Liver (tissue), 9 donors: ENCODE measurements around the gene SEC23IP. TPM values are rescaled to one million over a fixed set of nuclear protein-coding genes. Genes with fewer than 3 reads are reported as not detected.

Experiments
- DNase-seq: peaks from one replicate; pipeline ENCODE4 v3.0.0-alpha.2; 2017; ENCODE audit warnings: low spot score
- H3K27ac ChIP-seq, 2 donors: one replicate each; pipeline ENCODE4 v1.7.0; 2013; ENCODE audit warnings: inconsistent platforms in 2 of 2, low read length in 2 of 2, control low read depth in 1 of 2, low read depth in 1 of 2, mild to moderate bottlenecking in 1 of 2
- H3K27me3 ChIP-seq, 4 donors: one replicate each; pipeline versions ENCODE4 v1.6.1 to v1.7.0; 2013; ENCODE audit warnings: low read length in 3 of 4, inconsistent platforms in 1 of 4, mild to moderate bottlenecking in 1 of 4, moderate library complexity in 1 of 4; ENCODE audit not compliant: control insufficient read depth in 4 of 4, insufficient read depth in 4 of 4
- H3K36me3 ChIP-seq, 4 donors: one replicate each; pipeline versions ENCODE4 v1.6.1 to v1.7.0; 2013; ENCODE audit warnings: low read length in 3 of 4, mild to moderate bottlenecking in 3 of 4, low read depth in 1 of 4, moderate library complexity in 1 of 4; ENCODE audit not compliant: control insufficient read depth in 4 of 4, insufficient read depth in 3 of 4
- H3K4me1 ChIP-seq, 4 donors: one replicate each; pipeline versions ENCODE4 v1.6.1 to v1.7.0; 2013; ENCODE audit warnings: low read length in 3 of 4, mild to moderate bottlenecking in 3 of 4, moderate library complexity in 1 of 4; ENCODE audit not compliant: control insufficient read depth in 4 of 4, insufficient read depth in 4 of 4
- H3K4me3 ChIP-seq, 3 donors: one replicate each; pipeline versions ENCODE4 v1.6.1 to v1.7.0; 2013; ENCODE audit warnings: low read length in 3 of 3, control low read depth in 1 of 3, low read depth in 1 of 3, mild to moderate bottlenecking in 1 of 3
- H3K9ac ChIP-seq, 2 donors: one replicate each; pipeline ENCODE4 v1.7.0; 2013; ENCODE audit warnings: low read length in 2 of 2, mild to moderate bottlenecking in 2 of 2, moderate library complexity in 2 of 2, control low read depth in 1 of 2, low read depth in 1 of 2
- H3K9me3 ChIP-seq, 4 donors: one replicate each; pipeline versions ENCODE4 v1.6.1 to v1.7.0; 2013; ENCODE audit warnings: low read length in 3 of 4; ENCODE audit not compliant: control insufficient read depth in 4 of 4
- ATF3 ChIP-seq: IDR thresholded peaks from 2 replicates; pipeline ENCODE4 v1.6.1; 2016; ENCODE audit warnings: antibody characterized with exemption
- CTCF ChIP-seq: fragments of 150-350 bp; IDR thresholded peaks from 2 replicates; pipeline ENCODE4 v1.5.1; 2017; ENCODE audit warnings: improper control_type of control experiment, low read depth, low read length; ENCODE audit not compliant: missing input control
- EGR1 ChIP-seq, 2 donors: IDR thresholded peaks; 2 replicates each; pipeline ENCODE4 v1.6.1; 2016 to 2018; ENCODE audit warnings: antibody characterized with exemption in 2 of 2, low read depth in 2 of 2
- FOXA1 ChIP-seq: IDR thresholded peaks from 2 replicates; pipeline ENCODE4 v1.6.1; 2016; ENCODE audit warnings: antibody characterized with exemption
- FOXA2 ChIP-seq: IDR thresholded peaks from 2 replicates; pipeline ENCODE4 v1.6.1; 2016; ENCODE audit warnings: antibody characterized with exemption
- GABPA ChIP-seq, 2 donors: IDR thresholded peaks in 1 of 2; conservative IDR thresholded peaks in 1 of 2; 2 replicates each; pipeline ENCODE4 v1.6.1; 2016; ENCODE audit warnings: antibody characterized with exemption in 2 of 2, mild to moderate bottlenecking in 1 of 2, moderate library complexity in 1 of 2
- HNF4A ChIP-seq, 2 donors: conservative IDR thresholded peaks; 2 replicates each; pipeline ENCODE4 v1.6.1; 2016; ENCODE audit warnings: antibody characterized with exemption in 2 of 2, mild to moderate bottlenecking in 2 of 2
- HNF4G ChIP-seq: IDR thresholded peaks from 2 replicates; pipeline ENCODE4 v1.6.1; 2016; ENCODE audit warnings: antibody characterized with exemption
- JUND ChIP-seq, 2 donors: IDR thresholded peaks; 2 replicates each; pipeline ENCODE4 v1.6.1; 2016; ENCODE audit warnings: antibody characterized with exemption in 2 of 2
- MAX ChIP-seq: IDR thresholded peaks from 2 replicates; pipeline ENCODE4 v1.6.1; 2016; ENCODE audit warnings: antibody characterized with exemption
- RAD21 ChIP-seq, 2 donors: IDR thresholded peaks; 2 replicates each; pipeline ENCODE4 v1.6.1; 2016; ENCODE audit warnings: antibody characterized with exemption in 2 of 2, mild to moderate bottlenecking in 2 of 2
- RXRA ChIP-seq, 2 donors: IDR thresholded peaks; 2 replicates each; pipeline ENCODE4 v1.6.1; 2017 to 2018; ENCODE audit warnings: antibody characterized with exemption in 2 of 2, mild to moderate bottlenecking in 1 of 2
- SP1 ChIP-seq: IDR thresholded peaks from 2 replicates; pipeline ENCODE4 v1.6.1; 2018; ENCODE audit warnings: antibody characterized with exemption, mild to moderate bottlenecking
- YY1 ChIP-seq: IDR thresholded peaks from 2 replicates; pipeline ENCODE4 v1.6.1; 2016; ENCODE audit warnings: antibody characterized with exemption, mild to moderate bottlenecking
- WGBS: extraction: QIAGEN DNeasy Blood & Tissue Kit; methylation state at CpG from one replicate; pipeline ENCODE4 v1.1.7; 2013; 5-methylcytosine and 5-hydroxymethylcytosine counted together
- polyA plus RNA-seq, 2 donors: library from polyadenylated mRNA; stranded (reverse) in 1 of 2; unstranded in 1 of 2; fragments of 200-250 nt in 1 of 2; fragments of >200 nt in 1 of 2; fragmentation: Nextera tagmentation in 1 of 2; extraction: Ambion mirVana in 1 of 2; gene quantifications; one replicate each; pipeline versions ENCODE4 v1.2.1 to v1.2.3, GENCODE V29; 2013 to 2015
- total RNA-seq, 2 donors: library from RNA; depleted of rRNA; stranded (reverse); fragments of >200 nt; gene quantifications; one replicate each; pipeline ENCODE4 v1.2.3, GENCODE V29; 2014
- TF ChIP-seq, protein P1 (sequence below): IDR thresholded peaks from 2 replicates; pipeline ENCODE4 v1.6.1; 2016; ENCODE audit warnings: antibody characterized with exemption
- donor health status: healthy.
- donor health status: healthy.
- donor health status: healthy.
- donor health status: healthy.
- donor health status: healthy.

SEC23IP gene
- total and polyA plus RNA-seq, 4 donors: 10.1 to 16.0 (median 12.6) TPM

- Histone ChIP-seq H3K27me3 (peaks cover 0 to 3% (median 1%) of the 10 kb centered on the region in 4 donors), H3K9ac (no peak overlapping the region), H3K36me3 (no peaks in the 10 kb centered on the region), H3K4me1 (no peaks in the 10 kb centered on the region), H3K27ac (no peak overlapping the region), H3K4me3 (no peak overlapping the region), H3K9me3 (no peaks in the 10 kb centered on the region)
- no peak for DNase-seq
- TF ChIP-seq RXRA (IDR thresholded peaks at IDR 0.05): no peak
- 86% methylated on average over 1 of the region's 1 CpG for WGBS
Observed at GRCh38 chr10:119988333-119988732, 95.8 kb downstream of the SEC23IP start.

DNA sequence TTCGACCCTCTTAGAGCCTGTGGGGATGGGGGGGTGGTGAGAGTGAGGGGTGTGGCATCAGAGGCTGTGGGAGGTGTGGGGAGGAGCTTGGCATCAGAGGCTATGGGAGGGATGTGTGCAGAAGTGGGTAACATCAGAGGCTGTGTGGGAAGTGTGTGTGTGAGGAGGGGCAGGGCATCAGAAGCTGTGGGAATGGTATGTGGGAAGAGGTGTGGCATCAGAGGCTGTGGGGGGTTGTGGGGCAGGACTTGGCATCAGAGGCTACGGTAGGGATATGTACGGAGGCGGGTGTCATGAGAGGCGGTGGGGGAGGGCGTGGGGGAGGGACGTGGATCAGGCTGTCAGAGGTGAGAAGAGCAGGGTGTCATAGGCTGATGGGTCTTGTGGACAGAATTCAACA is 97.4 kb downstream of the SEC23IP start:
- TF ChIP-seq GABPA (IDR thresholded peaks at IDR 0.05 in 1 of 2, conservative IDR thresholded peaks at IDR 0.05 in 1 of 2) (no peak), YY1 (no peak), FOXA2 (no peak), JUND (IDR thresholded peaks at IDR 0.05) (no peak), SP1 (no peak), RXRA (IDR thresholded peaks at IDR 0.05) (no peak), MAX (no peak), HNF4G (no peak)
- TF ChIP-seq, protein P1, sequence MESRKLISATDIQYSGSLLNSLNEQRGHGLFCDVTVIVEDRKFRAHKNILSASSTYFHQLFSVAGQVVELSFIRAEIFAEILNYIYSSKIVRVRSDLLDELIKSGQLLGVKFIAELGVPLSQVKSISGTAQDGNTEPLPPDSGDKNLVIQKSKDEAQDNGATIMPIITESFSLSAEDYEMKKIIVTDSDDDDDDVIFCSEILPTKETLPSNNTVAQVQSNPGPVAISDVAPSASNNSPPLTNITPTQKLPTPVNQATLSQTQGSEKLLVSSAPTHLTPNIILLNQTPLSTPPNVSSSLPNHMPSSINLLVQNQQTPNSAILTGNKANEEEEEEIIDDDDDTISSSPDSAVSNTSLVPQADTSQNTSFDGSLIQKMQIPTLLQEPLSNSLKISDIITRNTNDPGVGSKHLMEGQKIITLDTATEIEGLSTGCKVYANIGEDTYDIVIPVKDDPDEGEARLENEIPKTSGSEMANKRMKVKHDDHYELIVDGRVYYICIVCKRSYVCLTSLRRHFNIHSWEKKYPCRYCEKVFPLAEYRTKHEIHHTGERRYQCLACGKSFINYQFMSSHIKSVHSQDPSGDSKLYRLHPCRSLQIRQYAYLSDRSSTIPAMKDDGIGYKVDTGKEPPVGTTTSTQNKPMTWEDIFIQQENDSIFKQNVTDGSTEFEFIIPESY: no peak
- no peak overlapping the region for H3K4me3 ChIP-seq
- H3K27ac ChIP-seq: no peak overlapping the region
- no peak for DNase-seq
- WGBS: 72% methylated on average over 7 of the region's 7 CpGs
- peaks cover 0 to 3% (median 1%) of the 10 kb centered on the region in 4 donors for H3K27me3 ChIP-seq
- no peak overlapping the region for H3K9ac ChIP-seq
- H3K36me3 ChIP-seq: no peaks in the 10 kb centered on the region
- H3K4me1 ChIP-seq: no peaks in the 10 kb centered on the region
- no peaks in the 10 kb centered on the region for H3K9me3 ChIP-seq

DNA sequence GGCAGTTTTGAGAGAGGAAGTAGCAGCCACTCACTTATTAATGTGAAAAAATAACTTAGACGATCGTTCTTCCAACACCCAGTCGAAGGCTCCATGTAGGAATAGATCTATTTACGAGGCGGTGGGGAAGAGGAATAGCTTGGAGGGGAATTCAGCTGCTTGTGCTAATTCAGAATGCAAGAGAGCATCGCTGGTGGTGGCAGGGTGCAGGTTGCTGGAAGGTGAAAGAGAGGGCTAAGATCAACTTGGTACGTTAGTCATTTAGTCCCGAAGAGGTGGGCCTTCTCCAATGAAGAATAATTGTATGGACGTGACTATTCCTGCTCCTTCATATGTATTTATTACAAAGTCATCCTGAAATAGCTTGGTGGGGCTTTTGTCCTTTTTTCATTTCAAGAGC is 98.5 kb downstream of the SEC23IP start:
- Histone ChIP-seq H3K27ac (no peak overlapping the region), H3K9me3 (no peaks in the 10 kb centered on the region), H3K9ac (no peak overlapping the region), H3K27me3 (peaks cover 0 to 3% (median 1%) of the 10 kb centered on the region in 4 donors), H3K4me3 (no peak overlapping the region), H3K36me3 (no peaks in the 10 kb centered on the region), H3K4me1 (no peaks in the 10 kb centered on the region)
- TF ChIP-seq, protein P1: no peak
- TF ChIP-seq CTCF: no peak
- TF ChIP-seq FOXA1: no peak
- TF ChIP-seq ATF3: no peak
- no peak for TF ChIP-seq RXRA (IDR thresholded peaks at IDR 0.05)
- TF ChIP-seq RAD21 (IDR thresholded peaks at IDR 0.05): no peak
- TF ChIP-seq YY1: no peak
- no peak for TF ChIP-seq SP1
- TF ChIP-seq EGR1 (IDR thresholded peaks at IDR 0.05; ENCODE audit: low read depth in 2 of 2): no peak
- TF ChIP-seq HNF4A (conservative IDR thresholded peaks at IDR 0.05): no peak
- no peak for DNase-seq
- 69% methylated on average over 9 of the region's 9 CpGs for WGBS
